SK-N-MC (cell line): ENCODE results near the gene SFR1.

Experiments
- EZH2 ChIP-seq: fragments of 200-600 bp; sonication (generic); IDR thresholded peaks from one replicate; pipeline ENCODE4 v1.6.1; 2017; ENCODE audit warnings: antibody characterized with exemption
- POLR2AphosphoS5 ChIP-seq: IDR thresholded peaks from 2 replicates; pipeline ENCODE4 v1.6.1; 2012; ENCODE audit warnings: mild to moderate bottlenecking, low read depth, low read length, borderline replicate concordance

DNA sequence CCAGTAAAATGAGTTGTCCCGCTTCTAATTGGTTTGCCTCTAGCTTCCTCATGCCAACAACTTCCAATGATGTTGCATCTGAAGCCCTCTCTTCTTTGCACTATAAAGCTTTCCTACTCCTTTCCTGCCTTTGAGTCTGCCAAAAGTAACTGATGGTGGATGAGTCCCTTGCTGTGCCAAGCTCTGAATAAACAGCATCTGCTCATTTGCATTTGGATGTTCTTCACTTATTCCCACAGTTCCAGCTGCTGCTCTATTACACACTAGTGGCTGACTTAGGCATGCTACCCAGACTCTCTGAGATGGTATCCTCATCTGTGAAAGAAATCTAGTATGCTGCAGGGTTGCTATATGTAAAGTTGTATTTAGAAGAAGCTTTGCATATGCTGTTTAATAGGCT, 24.9 kb downstream of the SFR1 start:
- TF ChIP-seq EZH2 (no peak), POLR2AphosphoS5 (no peak)
